WTC11 (cell line): Measurements from ENCODE around the gene MTHFD2. TPM values are rescaled to one million over a fixed set of nuclear protein-coding genes. Genes with fewer than 3 reads are reported as not detected.

ENCODE experiments used
- ATAC-seq: fragments of 200-7000 bp; cut with Tn5 transposase; 2 replicates; pipeline ENCODE4 v1.10.0; 2021; ENCODE audit warnings: mild to moderate bottlenecking, moderate library complexity
- CTCF ChIA-PET: fragments of 300-600 bp; sonication (Branson Sonifier 250); formaldehyde crosslinking; loops from one replicate; lab custom pipeline; 2021; ENCODE audit warnings: antibody characterized with exemption; lab: Charles Lee
- POLR2A ChIA-PET: fragments of 350-600 bp; sonication (Branson Sonifier 250); formaldehyde crosslinking; loops from one replicate; lab custom pipeline; 2021; ENCODE audit warnings: antibody characterized with exemption; lab: Charles Lee
- DNase-seq: peaks from one replicate; pipeline ENCODE4 v3.0.0; 2021; ENCODE audit warnings: low spot score
- H3K27ac Mint-ChIP-seq: 2 replicates; pipeline ENCODE4 v1.8.0; 2021; ENCODE audit warnings: mixed read lengths
- H3K27me3 Mint-ChIP-seq: 2 replicates; pipeline ENCODE4 v1.8.0; 2021; ENCODE audit warnings: low read depth, mild to moderate bottlenecking, moderate library complexity, mixed read lengths
- H3K36me3 Mint-ChIP-seq: 2 replicates; pipeline ENCODE4 v1.8.0; 2021; ENCODE audit warnings: mixed read lengths
- H3K4me1 Mint-ChIP-seq: 2 replicates; pipeline ENCODE4 v1.8.0; 2022; ENCODE audit warnings: mixed read lengths
- H3K4me3 Mint-ChIP-seq: 2 replicates; pipeline ENCODE4 v1.8.0; 2021; ENCODE audit warnings: mild to moderate bottlenecking, moderate library complexity, mixed read lengths
- H3K9me3 Mint-ChIP-seq: 2 replicates; pipeline ENCODE4 v1.8.0; 2021; ENCODE audit warnings: mixed read lengths
- EMX1 ChIP-seq: fragments of 250-450 bp; sonication (Bioruptor Pico); IDR thresholded peaks from 2 replicates; pipeline ENCODE4 v1.8.0; 2021; ENCODE audit warnings: mild to moderate bottlenecking
- ESRRA ChIP-seq: sonication (generic); formaldehyde crosslinking; IDR thresholded peaks from 2 replicates; pipeline ENCODE4 v1.8.1; 2022; ENCODE audit warnings: mild to moderate bottlenecking, missing genetic modification reagents, borderline replicate concordance
- FOXJ3 ChIP-seq: sonication (generic); formaldehyde crosslinking; IDR thresholded peaks from 2 replicates; pipeline ENCODE4 v1.9.0; 2021; ENCODE audit warnings: missing genetic modification reagents, mild to moderate bottlenecking, borderline replicate concordance
- GABPB1 ChIP-seq: sonication (generic); formaldehyde crosslinking; IDR thresholded peaks from 2 replicates; pipeline ENCODE4 v1.8.1; 2023; ENCODE audit warnings: mild to moderate bottlenecking, missing genetic modification reagents
- GTF2I ChIP-seq: fragments of 250-450 bp; sonication (Bioruptor Pico); conservative IDR thresholded peaks from 2 replicates; pipeline ENCODE4 v1.4.0; 2021; ENCODE audit warnings: mild to moderate bottlenecking
- MYBL2 ChIP-seq: sonication (generic); formaldehyde crosslinking; IDR thresholded peaks from 2 replicates; pipeline ENCODE4 v1.8.1; 2023; ENCODE audit warnings: mild to moderate bottlenecking, moderate library complexity, missing genetic modification reagents
- OVOL2 ChIP-seq: fragments of 250-450 bp; sonication (Bioruptor Pico); IDR thresholded peaks from 2 replicates; pipeline ENCODE4 v1.9.0; 2021; ENCODE audit warnings: mild to moderate bottlenecking, borderline replicate concordance
- PRRX2 ChIP-seq: fragments of 250-450 bp; sonication (Bioruptor Pico); IDR thresholded peaks from 2 replicates; pipeline ENCODE4 v1.8.0; 2021; ENCODE audit warnings: mild to moderate bottlenecking
- SOX15 ChIP-seq: fragments of 250-450 bp; sonication (Bioruptor Pico); IDR thresholded peaks from 2 replicates; pipeline ENCODE4 v1.9.0; 2021; ENCODE audit warnings: mild to moderate bottlenecking
- TEAD4 ChIP-seq: sonication (generic); formaldehyde crosslinking; IDR thresholded peaks from 2 replicates; pipeline ENCODE4 v1.8.0; 2022; ENCODE audit warnings: mild to moderate bottlenecking, missing genetic modification reagents
- ZNF219 ChIP-seq: sonication (generic); formaldehyde crosslinking; IDR thresholded peaks from 2 replicates; pipeline ENCODE4 v1.8.0; 2023; ENCODE audit warnings: missing genetic modification reagents, mild to moderate bottlenecking, borderline replicate concordance
- ZNF396 ChIP-seq: fragments of 250-450 bp; sonication (Bioruptor Pico); IDR thresholded peaks from 2 replicates; pipeline ENCODE4 v1.8.0; 2021; ENCODE audit warnings: mild to moderate bottlenecking, moderate library complexity, borderline replicate concordance
- ZNF416 ChIP-seq: fragments of 250-450 bp; sonication (Bioruptor Pico); IDR thresholded peaks from 2 replicates; pipeline ENCODE4 v1.9.0; 2021; ENCODE audit warnings: mild to moderate bottlenecking, inconsistent platforms
- total RNA-seq: library from RNA; stranded (reverse); gene quantifications from 3 replicates; pipeline ENCODE4 v1.2.3, GENCODE V29; 2021
- TF ChIP-seq, protein P1 (sequence below): sonication (generic); formaldehyde crosslinking; IDR thresholded peaks from 2 replicates; pipeline ENCODE4 v1.8.1; 2023; ENCODE audit warnings: mild to moderate bottlenecking, missing genetic modification reagents
- TF ChIP-seq, protein P2 (sequence below): sonication (generic); formaldehyde crosslinking; conservative IDR thresholded peaks from 2 replicates; pipeline ENCODE4 v1.8.1; 2022; ENCODE audit warnings: mild to moderate bottlenecking, missing genetic modification reagents
- TF ChIP-seq, protein P3 (sequence below): sonication (generic); formaldehyde crosslinking; IDR thresholded peaks from 2 replicates; pipeline ENCODE4 v1.8.0; 2022; ENCODE audit warnings: mild to moderate bottlenecking, missing genetic modification reagents
- TF ChIP-seq, protein P4 (sequence below): fragments of 200-600 bp; IDR thresholded peaks from 2 replicates; pipeline ENCODE4 v1.8.0; 2022; ENCODE audit warnings: antibody characterized with exemption
- TF ChIP-seq, protein P5 (sequence below): sonication (generic); formaldehyde crosslinking; IDR thresholded peaks from 2 replicates; pipeline ENCODE4 v1.8.1; 2023; ENCODE audit warnings: mild to moderate bottlenecking, missing genetic modification reagents, moderate library complexity
- TF ChIP-seq, protein P6 (sequence below): fragments of 250-450 bp; sonication (Bioruptor Pico); IDR thresholded peaks from 2 replicates; pipeline ENCODE4 v1.9.0; 2021; ENCODE audit warnings: mild to moderate bottlenecking
- TF ChIP-seq, protein P7 (sequence below): sonication (generic); formaldehyde crosslinking; IDR thresholded peaks from 2 replicates; pipeline ENCODE4 v1.8.1; 2022; ENCODE audit warnings: mild to moderate bottlenecking, moderate library complexity, missing genetic modification reagents
- TF ChIP-seq, protein P8 (sequence below): sonication (generic); formaldehyde crosslinking; IDR thresholded peaks from 2 replicates; pipeline ENCODE4 v1.8.0; 2022; ENCODE audit warnings: mild to moderate bottlenecking, missing genetic modification reagents

Gene MTHFD2
- total RNA-seq, 1 experiment from 2014 or later, result 251 TPM

DNA sequence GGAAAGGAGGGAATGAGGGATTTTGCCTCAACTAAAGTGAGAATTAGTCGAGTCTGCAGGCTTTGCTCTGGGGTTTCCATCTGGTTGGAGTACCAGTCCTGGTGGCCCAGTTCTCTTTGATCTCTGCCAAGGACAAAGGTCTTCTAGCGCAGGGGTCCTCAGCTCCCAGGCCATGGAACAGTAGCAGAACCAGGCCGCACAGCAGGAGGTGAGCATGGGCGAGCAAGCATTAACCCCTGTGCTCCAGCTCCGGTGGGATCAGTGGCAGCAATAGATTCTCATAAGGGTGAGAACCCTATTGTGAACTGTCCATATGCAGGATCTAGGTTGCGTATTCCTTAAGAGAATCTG is 23.9 kb downstream of the MTHFD2 start:
- Mint-ChIP-seq H3K36me3 (peaks cover 22% of the 10 kb centered on the region), H3K4me1 (peaks cover 7% of the 10 kb centered on the region; the same call in 1 of the 2 replicates), H3K9me3 (no peaks in the 10 kb centered on the region), H3K4me3 (no peak overlapping the region), H3K27me3 (no peaks in the 10 kb centered on the region), H3K27ac (no peak overlapping the region)
- TF ChIP-seq ZNF396 (CRISPR knock-in tag) (no peak), GABPB1 (no peak), PRRX2 (CRISPR knock-in tag) (peak; percentile 13; the same call in 1 of the 2 replicates), OVOL2 (no peak)
- TF ChIP-seq, protein P1, sequence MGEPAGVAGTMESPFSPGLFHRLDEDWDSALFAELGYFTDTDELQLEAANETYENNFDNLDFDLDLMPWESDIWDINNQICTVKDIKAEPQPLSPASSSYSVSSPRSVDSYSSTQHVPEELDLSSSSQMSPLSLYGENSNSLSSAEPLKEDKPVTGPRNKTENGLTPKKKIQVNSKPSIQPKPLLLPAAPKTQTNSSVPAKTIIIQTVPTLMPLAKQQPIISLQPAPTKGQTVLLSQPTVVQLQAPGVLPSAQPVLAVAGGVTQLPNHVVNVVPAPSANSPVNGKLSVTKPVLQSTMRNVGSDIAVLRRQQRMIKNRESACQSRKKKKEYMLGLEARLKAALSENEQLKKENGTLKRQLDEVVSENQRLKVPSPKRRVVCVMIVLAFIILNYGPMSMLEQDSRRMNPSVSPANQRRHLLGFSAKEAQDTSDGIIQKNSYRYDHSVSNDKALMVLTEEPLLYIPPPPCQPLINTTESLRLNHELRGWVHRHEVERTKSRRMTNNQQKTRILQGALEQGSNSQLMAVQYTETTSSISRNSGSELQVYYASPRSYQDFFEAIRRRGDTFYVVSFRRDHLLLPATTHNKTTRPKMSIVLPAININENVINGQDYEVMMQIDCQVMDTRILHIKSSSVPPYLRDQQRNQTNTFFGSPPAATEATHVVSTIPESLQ, result no peak
- ChIA-PET CTCF (no interaction called here), POLR2A (interaction anchor here (0.7 kb wide), 1 partner anchor 12 kb away, joined by 3 read pairs; no protein-coding TSS in a partner anchor)
- ATAC-seq (no peak), DNase-seq (no peak)

DNA sequence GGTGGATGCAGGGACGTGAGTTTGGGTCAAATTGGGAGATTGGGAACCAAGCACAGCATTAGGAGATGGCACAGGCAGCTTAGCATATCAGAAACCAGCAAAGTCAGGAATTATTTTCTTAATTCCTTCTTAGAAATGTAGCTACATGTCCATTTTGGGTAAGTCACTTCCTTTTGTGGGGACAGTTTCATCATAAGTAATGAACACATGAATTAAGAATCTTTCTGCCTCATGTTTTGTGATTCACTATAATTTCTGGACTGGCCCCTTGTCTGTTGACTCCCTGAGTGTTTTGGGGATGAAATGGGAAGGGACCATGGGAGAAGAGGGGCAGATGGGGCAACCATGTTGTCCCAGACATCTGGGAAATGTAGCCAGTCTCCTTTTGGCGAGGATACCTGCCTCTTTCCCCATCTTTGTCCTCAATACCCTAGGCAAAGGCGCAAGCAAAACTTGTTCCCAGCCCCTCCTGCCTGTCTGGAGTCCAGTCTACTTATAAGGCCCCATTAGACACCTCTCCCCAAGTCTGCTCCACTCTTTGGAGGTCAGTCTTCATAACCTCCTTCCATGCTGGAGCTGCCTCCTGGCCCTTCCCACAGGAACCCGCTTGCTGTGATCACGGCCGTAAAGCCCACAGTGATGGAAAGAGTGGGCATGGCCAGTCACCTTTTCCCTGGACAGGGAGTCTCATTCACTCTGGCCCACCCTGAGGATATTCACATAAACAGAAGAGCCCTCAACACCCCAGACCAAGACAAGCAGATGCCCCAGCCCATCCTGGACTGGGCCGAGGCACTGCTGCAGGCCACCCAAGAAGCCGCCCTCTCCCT is 25.7 kb downstream of the MTHFD2 start:
- POLR2A ChIA-PET, result interaction anchor here (0.7 kb wide), 1 partner anchor 138 kb away, joined by 4 read pairs; no protein-coding TSS in a partner anchor
- DNase-seq (no peak), ATAC-seq (no peak)
- H3K27me3 Mint-ChIP-seq, result peaks cover 4% of the 10 kb centered on the region; the same call in 1 of the 2 replicates
- peaks cover 16% of the 10 kb centered on the region for H3K4me1 Mint-ChIP-seq
- TF ChIP-seq SOX15 (CRISPR knock-in tag) (no peak), FOXJ3 (CRISPR knock-in tag) (no peak), ESRRA (CRISPR knock-in tag) (no peak), GTF2I (no peak), ZNF416 (CRISPR knock-in tag) (no peak), EMX1 (CRISPR knock-in tag) (peak; percentile 74; the same call in 1 of the 2 replicates)
- H3K27ac Mint-ChIP-seq, result no peak overlapping the region
- H3K36me3 Mint-ChIP-seq, result peaks cover 9% of the 10 kb centered on the region
- CTCF ChIA-PET, result no interaction called here
- no peak overlapping the region for H3K4me3 Mint-ChIP-seq
- no peaks in the 10 kb centered on the region for H3K9me3 Mint-ChIP-seq

DNA sequence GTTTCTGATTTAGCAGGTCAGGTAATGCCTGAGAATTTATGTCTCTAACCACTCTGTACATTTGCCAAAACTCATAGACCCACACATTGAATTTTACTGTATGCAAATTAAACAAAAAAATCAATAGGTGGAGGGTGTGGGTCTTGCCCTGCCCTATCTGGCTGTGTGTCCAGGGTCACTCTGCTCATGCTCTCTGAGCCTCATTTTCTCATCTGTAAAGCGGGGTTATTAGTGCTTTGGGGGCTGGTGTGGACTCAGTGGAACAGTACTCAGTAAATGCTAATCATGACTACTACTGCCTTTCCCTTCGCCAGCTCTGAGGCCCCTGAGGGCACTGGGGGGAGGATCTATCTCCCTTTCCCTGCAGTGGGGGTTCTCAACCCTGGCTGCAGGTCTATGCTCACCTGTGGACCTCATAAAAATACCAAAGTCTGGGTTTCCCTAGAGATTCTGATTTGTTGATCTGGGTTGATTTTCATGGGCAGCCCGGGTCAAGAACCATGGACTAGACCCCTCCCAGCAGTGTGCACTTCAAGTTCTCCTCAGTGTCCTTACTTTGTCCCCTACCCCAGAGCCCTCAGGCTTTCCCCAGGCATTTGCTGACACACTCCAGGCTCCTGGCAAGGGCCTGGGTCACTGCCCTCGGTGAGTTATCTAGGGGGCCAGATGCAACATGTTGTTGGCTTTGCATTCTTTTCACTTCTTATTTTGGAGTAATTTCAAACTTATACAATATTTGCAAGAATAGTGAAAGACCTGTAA is 27.5 kb downstream of the MTHFD2 start:
- H3K27ac Mint-ChIP-seq, result no peak overlapping the region; the same call in 1 of the 2 replicates
- TF ChIP-seq, protein P2, sequence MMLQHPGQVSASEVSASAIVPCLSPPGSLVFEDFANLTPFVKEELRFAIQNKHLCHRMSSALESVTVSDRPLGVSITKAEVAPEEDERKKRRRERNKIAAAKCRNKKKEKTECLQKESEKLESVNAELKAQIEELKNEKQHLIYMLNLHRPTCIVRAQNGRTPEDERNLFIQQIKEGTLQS (CRISPR knock-in tag), result no peak
- TF ChIP-seq, protein P3, sequence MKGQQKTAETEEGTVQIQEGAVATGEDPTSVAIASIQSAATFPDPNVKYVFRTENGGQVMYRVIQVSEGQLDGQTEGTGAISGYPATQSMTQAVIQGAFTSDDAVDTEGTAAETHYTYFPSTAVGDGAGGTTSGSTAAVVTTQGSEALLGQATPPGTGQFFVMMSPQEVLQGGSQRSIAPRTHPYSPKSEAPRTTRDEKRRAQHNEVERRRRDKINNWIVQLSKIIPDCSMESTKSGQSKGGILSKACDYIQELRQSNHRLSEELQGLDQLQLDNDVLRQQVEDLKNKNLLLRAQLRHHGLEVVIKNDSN (CRISPR knock-in tag), result no peak
- TF ChIP-seq, protein P4, sequence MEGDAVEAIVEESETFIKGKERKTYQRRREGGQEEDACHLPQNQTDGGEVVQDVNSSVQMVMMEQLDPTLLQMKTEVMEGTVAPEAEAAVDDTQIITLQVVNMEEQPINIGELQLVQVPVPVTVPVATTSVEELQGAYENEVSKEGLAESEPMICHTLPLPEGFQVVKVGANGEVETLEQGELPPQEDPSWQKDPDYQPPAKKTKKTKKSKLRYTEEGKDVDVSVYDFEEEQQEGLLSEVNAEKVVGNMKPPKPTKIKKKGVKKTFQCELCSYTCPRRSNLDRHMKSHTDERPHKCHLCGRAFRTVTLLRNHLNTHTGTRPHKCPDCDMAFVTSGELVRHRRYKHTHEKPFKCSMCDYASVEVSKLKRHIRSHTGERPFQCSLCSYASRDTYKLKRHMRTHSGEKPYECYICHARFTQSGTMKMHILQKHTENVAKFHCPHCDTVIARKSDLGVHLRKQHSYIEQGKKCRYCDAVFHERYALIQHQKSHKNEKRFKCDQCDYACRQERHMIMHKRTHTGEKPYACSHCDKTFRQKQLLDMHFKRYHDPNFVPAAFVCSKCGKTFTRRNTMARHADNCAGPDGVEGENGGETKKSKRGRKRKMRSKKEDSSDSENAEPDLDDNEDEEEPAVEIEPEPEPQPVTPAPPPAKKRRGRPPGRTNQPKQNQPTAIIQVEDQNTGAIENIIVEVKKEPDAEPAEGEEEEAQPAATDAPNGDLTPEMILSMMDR, result no peak
- TF ChIP-seq ZNF219 (CRISPR knock-in tag) (no peak), PRRX2 (CRISPR knock-in tag) (no peak), TEAD4 (CRISPR knock-in tag) (no peak), MYBL2 (CRISPR knock-in tag) (no peak), ESRRA (CRISPR knock-in tag) (no peak)
- TF ChIP-seq, protein P5, sequence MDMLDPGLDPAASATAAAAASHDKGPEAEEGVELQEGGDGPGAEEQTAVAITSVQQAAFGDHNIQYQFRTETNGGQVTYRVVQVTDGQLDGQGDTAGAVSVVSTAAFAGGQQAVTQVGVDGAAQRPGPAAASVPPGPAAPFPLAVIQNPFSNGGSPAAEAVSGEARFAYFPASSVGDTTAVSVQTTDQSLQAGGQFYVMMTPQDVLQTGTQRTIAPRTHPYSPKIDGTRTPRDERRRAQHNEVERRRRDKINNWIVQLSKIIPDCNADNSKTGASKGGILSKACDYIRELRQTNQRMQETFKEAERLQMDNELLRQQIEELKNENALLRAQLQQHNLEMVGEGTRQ (CRISPR knock-in tag), result no peak
- TF ChIP-seq, protein P6, sequence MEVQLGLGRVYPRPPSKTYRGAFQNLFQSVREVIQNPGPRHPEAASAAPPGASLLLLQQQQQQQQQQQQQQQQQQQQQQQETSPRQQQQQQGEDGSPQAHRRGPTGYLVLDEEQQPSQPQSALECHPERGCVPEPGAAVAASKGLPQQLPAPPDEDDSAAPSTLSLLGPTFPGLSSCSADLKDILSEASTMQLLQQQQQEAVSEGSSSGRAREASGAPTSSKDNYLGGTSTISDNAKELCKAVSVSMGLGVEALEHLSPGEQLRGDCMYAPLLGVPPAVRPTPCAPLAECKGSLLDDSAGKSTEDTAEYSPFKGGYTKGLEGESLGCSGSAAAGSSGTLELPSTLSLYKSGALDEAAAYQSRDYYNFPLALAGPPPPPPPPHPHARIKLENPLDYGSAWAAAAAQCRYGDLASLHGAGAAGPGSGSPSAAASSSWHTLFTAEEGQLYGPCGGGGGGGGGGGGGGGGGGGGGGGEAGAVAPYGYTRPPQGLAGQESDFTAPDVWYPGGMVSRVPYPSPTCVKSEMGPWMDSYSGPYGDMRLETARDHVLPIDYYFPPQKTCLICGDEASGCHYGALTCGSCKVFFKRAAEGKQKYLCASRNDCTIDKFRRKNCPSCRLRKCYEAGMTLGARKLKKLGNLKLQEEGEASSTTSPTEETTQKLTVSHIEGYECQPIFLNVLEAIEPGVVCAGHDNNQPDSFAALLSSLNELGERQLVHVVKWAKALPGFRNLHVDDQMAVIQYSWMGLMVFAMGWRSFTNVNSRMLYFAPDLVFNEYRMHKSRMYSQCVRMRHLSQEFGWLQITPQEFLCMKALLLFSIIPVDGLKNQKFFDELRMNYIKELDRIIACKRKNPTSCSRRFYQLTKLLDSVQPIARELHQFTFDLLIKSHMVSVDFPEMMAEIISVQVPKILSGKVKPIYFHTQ (CRISPR knock-in tag), result no peak
- TF ChIP-seq, protein P7, sequence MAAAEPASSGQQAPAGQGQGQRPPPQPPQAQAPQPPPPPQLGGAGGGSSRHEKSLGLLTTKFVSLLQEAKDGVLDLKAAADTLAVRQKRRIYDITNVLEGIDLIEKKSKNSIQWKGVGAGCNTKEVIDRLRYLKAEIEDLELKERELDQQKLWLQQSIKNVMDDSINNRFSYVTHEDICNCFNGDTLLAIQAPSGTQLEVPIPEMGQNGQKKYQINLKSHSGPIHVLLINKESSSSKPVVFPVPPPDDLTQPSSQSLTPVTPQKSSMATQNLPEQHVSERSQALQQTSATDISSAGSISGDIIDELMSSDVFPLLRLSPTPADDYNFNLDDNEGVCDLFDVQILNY (CRISPR knock-in tag), result no peak
- TF ChIP-seq, protein P8, sequence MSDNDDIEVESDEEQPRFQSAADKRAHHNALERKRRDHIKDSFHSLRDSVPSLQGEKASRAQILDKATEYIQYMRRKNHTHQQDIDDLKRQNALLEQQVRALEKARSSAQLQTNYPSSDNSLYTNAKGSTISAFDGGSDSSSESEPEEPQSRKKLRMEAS, result no peak

More for the DNA sequence above, 27.5 kb downstream of the MTHFD2 start:
- ChIA-PET POLR2A (no interaction called here), CTCF (no interaction called here)
- no peaks in the 10 kb centered on the region for H3K9me3 Mint-ChIP-seq
- no peak for DNase-seq
- H3K36me3 Mint-ChIP-seq, result peaks cover 4% of the 10 kb centered on the region
- no peak overlapping the region for H3K4me3 Mint-ChIP-seq
- H3K4me1 Mint-ChIP-seq, result peaks cover 16% of the 10 kb centered on the region
- peaks cover 4% of the 10 kb centered on the region; the same call in 1 of the 2 replicates for H3K27me3 Mint-ChIP-seq
- ATAC-seq, result no peak
